Lower leg skin (tissue), 4 donors: Measurements from ENCODE around the gene KIR3DL3. TPM values are rescaled to one million over a fixed set of nuclear protein-coding genes. Genes with fewer than 3 reads are reported as not detected.
"Not testable (repeated sequence)": the region's sequence is repeated elsewhere in the genome, so short reads cannot be mapped to it uniquely, and the experiment has no call there.

Source experiments
- DNase-seq, 2 donors: peaks; one replicate each; pipeline ENCODE4 v3.0.0-alpha.2; 2019; ENCODE audit warnings: low spot score in 2 of 2
- H3K4me3 ChIP-seq: fragments of 200-600 bp; sonication (generic); 2 replicates; pipeline ENCODE4 v1.5.1; 2017; ENCODE audit warnings: mild to moderate bottlenecking, low read depth; ENCODE audit not compliant: poor library complexity, severe bottlenecking
- CTCF ChIP-seq, 3 donors: fragments of 450-650 bp; IDR thresholded peaks; one replicate each; pipeline ENCODE4 v1.5.1; 2016; ENCODE audit warnings: antibody characterized with exemption in 3 of 3, mild to moderate bottlenecking in 3 of 3, moderate library complexity in 2 of 3
- POLR2A ChIP-seq, 2 donors: fragments of 450-650 bp; IDR thresholded peaks; one replicate each; pipeline ENCODE4 v1.6.1; 2016 to 2017; ENCODE audit warnings: antibody characterized with exemption in 2 of 2, mild to moderate bottlenecking in 1 of 2, moderate library complexity in 1 of 2
- WGBS, 2 donors: methylation state at CpG; one replicate each; pipeline ENCODE4 v1.1.5; 2018; 5-methylcytosine and 5-hydroxymethylcytosine counted together
- intact Hi-C: fragments of 100-400 bp; cut with DNase I; formaldehyde crosslinking; loops from one replicate; pipeline ENCODE4 v1.15.0; 2023; ENCODE audit warnings: low total_unique reads
- total RNA-seq, 4 donors: library from RNA; depleted of rRNA; stranded (reverse); fragments of >200 nt; gene quantifications; one replicate each; pipeline ENCODE4 v1.1.0, GENCODE V29; 2016

KIR3DL3 gene
- total RNA-seq, 4 donors from 2014 or later: not detected

GRCh38 chr19:54738715-54739114, 14.5 kb downstream of the KIR3DL3 start:
- no peak overlapping the region for H3K4me3 ChIP-seq
- 65 to 83% methylated on average over 1 of the region's 1 CpG for WGBS, 2 donors
- TF ChIP-seq CTCF (IDR thresholded peaks at IDR 0.05) (no peak), POLR2A (IDR thresholded peaks at IDR 0.05) (no peak)
- intact Hi-C loops: no loop called here
- DNase-seq: no peak

- TF ChIP-seq CTCF (IDR thresholded peaks at IDR 0.05): no peak
- TF ChIP-seq POLR2A (IDR thresholded peaks at IDR 0.05): no peak
- 85 to 86% methylated on average over 13 of the region's 13 CpGs for WGBS, 2 donors
- DNase-seq: no peak
These were observed 15.6 kb downstream of the KIR3DL3 start for GRCh38 chr19:54739587-54740497.

GRCh38 chr19:54741950-54742349, 17.7 kb downstream of the KIR3DL3 start:
- intact Hi-C loops, H3K4me3 ChIP-seq, DNase-seq: not testable (repeated sequence)
- 57 to 68% methylated on average over 5 of the region's 5 CpGs for WGBS, 2 donors

More at GRCh38 chr19:54739587-54740497, 15.6 kb downstream of the KIR3DL3 start:
- intact Hi-C loops: no loop called here
- H3K4me3 ChIP-seq: no peak overlapping the region

GRCh38 chr19:54744080-54744479, 19.8 kb downstream of the KIR3DL3 start:
- intact Hi-C loops, DNase-seq, H3K4me3 ChIP-seq: not testable (repeated sequence)
- WGBS, 2 donors: 67 to 78% methylated on average over 5 of the region's 5 CpGs

- intact Hi-C loops, H3K4me3 ChIP-seq: not testable (repeated sequence)
- 57 to 69% methylated on average over 9 of the region's 9 CpGs for WGBS, 2 donors
- DNase-seq: peak in 1 of 2 donors; percentile 53
These were observed 23.5 kb downstream of the KIR3DL3 start for GRCh38 chr19:54747614-54748322.

- H3K4me3 ChIP-seq, intact Hi-C loops, DNase-seq: not testable (repeated sequence)
- WGBS, 2 donors: 64 to 69% methylated on average over 6 of the region's 6 CpGs
These were observed 26.0 kb downstream of the KIR3DL3 start for GRCh38 chr19:54750276-54750675.

GRCh38 chr19:54756204-54757110, 32.2 kb downstream of the KIR3DL3 start:
- intact Hi-C loops, DNase-seq, H3K4me3 ChIP-seq: not testable (repeated sequence)
- 86 to 88% methylated on average over 10 to 11 of the region's 12 CpGs for WGBS, 2 donors

GRCh38 chr19:54758577-54758976, 34.3 kb downstream of the KIR3DL3 start:
- H3K4me3 ChIP-seq, intact Hi-C loops, DNase-seq: not testable (repeated sequence)
- 63 to 65% methylated on average over 6 of the region's 6 CpGs for WGBS, 2 donors

- H3K4me3 ChIP-seq, intact Hi-C loops: not testable (repeated sequence)
- peak in 1 of 2 donors; percentile 52 for DNase-seq
- WGBS, 2 donors: 63 to 76% methylated on average over 8 of the region's 8 CpGs
These were observed 40.0 kb downstream of the KIR3DL3 start for GRCh38 chr19:54764219-54764618.

- H3K4me3 ChIP-seq, intact Hi-C loops: not testable (repeated sequence)
- peak in 1 of 2 donors; percentile 57 for DNase-seq
- WGBS, 2 donors: 66 to 73% methylated on average over 3 to 4 of the region's 4 CpGs
These were observed 42.2 kb downstream of the KIR3DL3 start for GRCh38 chr19:54766464-54766863.

GRCh38 chr19:54769646-54770045, 45.4 kb downstream of the KIR3DL3 start, which contains the start of gene KIR2DL1:
Gene KIR2DL1 (plus strand): TSS chr19:54769793. CDS start chr19:54769851, 58 bp downstream.
- 94% methylated on average over 15 of the region's 15 CpGs for WGBS, 2 donors
- H3K4me3 ChIP-seq, intact Hi-C loops: not testable (repeated sequence)
- DNase-seq: peak in 1 of 2 donors; percentile 70

GRCh38 chr19:54770511-54770910, 46.3 kb downstream of the KIR3DL3 start:
- intact Hi-C loops, H3K4me3 ChIP-seq: not testable (repeated sequence)
- WGBS, 2 donors: 84 to 87% methylated on average over 4 of the region's 4 CpGs
- DNase-seq: peak in 1 of 2 donors; percentile 71
